Measurements from ENCODE around the gene ATP8A2. TPM values are rescaled to one million over a fixed set of nuclear protein-coding genes. Genes with fewer than 3 reads are reported as not detected.

ATP8A2 gene
- total RNA-seq, 2 donors from 2014 or later = 1.6 to 2.9 TPM

GRCh38 chr13:26036383-26036782 lies 664.6 kb downstream of the ATP8A2 start:
- Histone ChIP-seq H3K9ac (ENCODE audit: extremely low read depth, low read length, poor library complexity, severe bottlenecking) (no peak overlapping the region), H3K27me3 (ENCODE audit: control insufficient read depth, insufficient read depth, low read length, poor library complexity, severe bottlenecking) (no peaks in the 10 kb centered on the region), H3K36me3 (ENCODE audit: control insufficient read depth, insufficient read depth, low read length) (no peaks in the 10 kb centered on the region), H3K27ac (ENCODE audit: low read depth, low read length) (no peak overlapping the region), H3K4me1 (ENCODE audit: control insufficient read depth, insufficient read depth, low read length) (no peaks in the 10 kb centered on the region), H3K9me3 (ENCODE audit: control insufficient read depth, low read length) (peaks cover 22% of the 10 kb centered on the region), H3K4me3 (ENCODE audit: low read length) (no peak overlapping the region)
- 83% methylated on average over 3 of the region's 4 CpGs; no CpG with 5 or more reads in 1 of the 2 experiments for WGBS, 2 experiments (ENCODE audit: insufficient coverage in 1 of 2, insufficient read length in 1 of 2)
- H3K27ac Mint-ChIP-seq = no peak overlapping the region
- H3K27me3 Mint-ChIP-seq (ENCODE audit: insufficient read depth) = no peaks in the 10 kb centered on the region
- peaks cover 25% of the 10 kb centered on the region for H3K9me3 Mint-ChIP-seq
- no peak overlapping the region for H3K4me3 Mint-ChIP-seq
- no peaks in the 10 kb centered on the region for H3K4me1 Mint-ChIP-seq
- peaks cover 6% of the 10 kb centered on the region for H3K36me3 Mint-ChIP-seq (ENCODE audit: low read depth)
- DNase-seq = no peak
- no peak for TF ChIP-seq CTCF (conservative IDR thresholded peaks at IDR 0.05)

GRCh38 chr13:26037302-26037701 lies 665.5 kb downstream of the ATP8A2 start:
- peak; percentile 94 for DNase-seq
- WGBS, 2 experiments (ENCODE audit: insufficient coverage in 1 of 2, insufficient read length in 1 of 2) = 50 to 68% methylated on average over 1 to 2 of the region's 2 CpGs

GRCh38 chr13:26038931-26039475 lies 667.2 kb downstream of the ATP8A2 start:
- Mint-ChIP-seq H3K9me3 (peaks cover 17% of the 10 kb centered on the region), H3K36me3 (ENCODE audit: low read depth) (peaks cover 10% of the 10 kb centered on the region), H3K4me1 (no peaks in the 10 kb centered on the region), H3K27me3 (ENCODE audit: insufficient read depth) (no peaks in the 10 kb centered on the region), H3K27ac (no peak overlapping the region), H3K4me3 (no peak overlapping the region)
- Histone ChIP-seq H3K27ac (ENCODE audit: low read depth, low read length) (no peak overlapping the region), H3K9me3 (ENCODE audit: control insufficient read depth, low read length) (peaks cover 16% of the 10 kb centered on the region), H3K27me3 (ENCODE audit: control insufficient read depth, insufficient read depth, low read length, poor library complexity, severe bottlenecking) (no peaks in the 10 kb centered on the region), H3K9ac (ENCODE audit: extremely low read depth, low read length, poor library complexity, severe bottlenecking) (no peak overlapping the region), H3K4me1 (ENCODE audit: control insufficient read depth, insufficient read depth, low read length) (no peaks in the 10 kb centered on the region), H3K36me3 (ENCODE audit: control insufficient read depth, insufficient read depth, low read length) (peaks cover 3% of the 10 kb centered on the region), H3K4me3 (ENCODE audit: low read length) (no peak overlapping the region)
- TF ChIP-seq CTCF (conservative IDR thresholded peaks at IDR 0.05) = no peak
- WGBS, 2 experiments (ENCODE audit: insufficient coverage in 1 of 2, insufficient read length in 1 of 2) = 94 to 100% methylated on average over 5 of the region's 8 CpGs
- no peak for DNase-seq

More at GRCh38 chr13:26037302-26037701, 665.5 kb downstream of the ATP8A2 start:
- Histone ChIP-seq H3K27me3 (ENCODE audit: control insufficient read depth, insufficient read depth, low read length, poor library complexity, severe bottlenecking) (no peaks in the 10 kb centered on the region), H3K4me3 (ENCODE audit: low read length) (no peak overlapping the region), H3K4me1 (ENCODE audit: control insufficient read depth, insufficient read depth, low read length) (no peaks in the 10 kb centered on the region), H3K27ac (ENCODE audit: low read depth, low read length) (no peak overlapping the region), H3K36me3 (ENCODE audit: control insufficient read depth, insufficient read depth, low read length) (no peaks in the 10 kb centered on the region), H3K9me3 (ENCODE audit: control insufficient read depth, low read length) (peaks cover 16% of the 10 kb centered on the region), H3K9ac (ENCODE audit: extremely low read depth, low read length, poor library complexity, severe bottlenecking) (no peak overlapping the region)
- H3K27ac Mint-ChIP-seq = no peak overlapping the region
- no peaks in the 10 kb centered on the region for H3K4me1 Mint-ChIP-seq
- H3K4me3 Mint-ChIP-seq = no peak overlapping the region
- H3K27me3 Mint-ChIP-seq (ENCODE audit: insufficient read depth) = no peaks in the 10 kb centered on the region
- peaks cover 19% of the 10 kb centered on the region for H3K9me3 Mint-ChIP-seq
- peak; percentile 95 for TF ChIP-seq CTCF (conservative IDR thresholded peaks at IDR 0.05)
- peaks cover 6% of the 10 kb centered on the region for H3K36me3 Mint-ChIP-seq (ENCODE audit: low read depth)

Measured in endodermal cell (in vitro differentiated cells).